Hepatocyte (in vitro differentiated cells): ENCODE measurements around the gene ARF5. TPM values are rescaled to one million over a fixed set of nuclear protein-coding genes. Genes with fewer than 3 reads are reported as not detected.

Experiments used
- DNase-seq: peaks from one replicate; pipeline ENCODE4 v3.0.0-alpha.2; 2016; ENCODE audit warnings: low spot score
- H2AFZ ChIP-seq: fragments of 200-600 bp; sonication (generic); 2 replicates; pipeline ENCODE4 v1.6.0; 2016; ENCODE audit warnings: antibody characterized with exemption, mild to moderate bottlenecking
- H3K27ac ChIP-seq: fragments of 200-600 bp; sonication (generic); 2 replicates; pipeline ENCODE4 v1.5.1; 2016; ENCODE audit warnings: mild to moderate bottlenecking
- H3K27me3 ChIP-seq: fragments of 200-600 bp; sonication (generic); 2 replicates; pipeline ENCODE4 v1.6.1; 2016
- H3K36me3 ChIP-seq: fragments of 200-600 bp; sonication (generic); replicated peaks from 2 replicates; pipeline ENCODE4 v1.5.1; 2016; ENCODE audit warnings: low read depth; ENCODE audit not compliant: insufficient read depth
- H3K4me1 ChIP-seq: fragments of 200-600 bp; sonication (generic); 2 replicates; pipeline ENCODE4 v1.5.1; 2016; ENCODE audit warnings: mild to moderate bottlenecking, moderate library complexity; ENCODE audit not compliant: insufficient read depth
- H3K4me2 ChIP-seq: fragments of 200-600 bp; sonication (generic); 2 replicates; pipeline ENCODE4 v1.6.0; 2016
- H3K4me3 ChIP-seq: fragments of 200-600 bp; sonication (generic); 2 replicates; pipeline ENCODE4 v1.5.1; 2016; ENCODE audit warnings: mild to moderate bottlenecking
- H3K79me2 ChIP-seq: fragments of 200-600 bp; sonication (generic); 2 replicates; pipeline ENCODE4 v1.6.0; 2017; ENCODE audit warnings: mild to moderate bottlenecking
- H3K9me2 ChIP-seq: fragments of 200-600 bp; sonication (generic); replicated peaks from 2 replicates; pipeline ENCODE4 v1.6.0; 2017; ENCODE audit warnings: mild to moderate bottlenecking; ENCODE audit not compliant: insufficient read depth
- H3K9me3 ChIP-seq: fragments of 200-600 bp; sonication (generic); 2 replicates; pipeline ENCODE4 v1.5.1; 2016; ENCODE audit warnings: low read depth, mild to moderate bottlenecking
- H4K20me1 ChIP-seq: fragments of 200-600 bp; sonication (generic); 2 replicates; pipeline ENCODE4 v1.6.0; 2016; ENCODE audit warnings: mild to moderate bottlenecking; ENCODE audit not compliant: insufficient read depth, poor library complexity, severe bottlenecking
- EZH2 ChIP-seq: fragments of 200-600 bp; sonication (generic); IDR thresholded peaks from 2 replicates; pipeline ENCODE4 v1.6.1; 2016; ENCODE audit warnings: antibody characterized with exemption, mild to moderate bottlenecking, borderline replicate concordance
- EZH2phosphoT487 ChIP-seq: fragments of 200-600 bp; sonication (generic); IDR thresholded peaks from one replicate; pipeline ENCODE4 v1.6.1; 2018; ENCODE audit warnings: antibody characterized with exemption, mild to moderate bottlenecking, low read depth, moderate library complexity; ENCODE audit not compliant: unreplicated experiment, severe bottlenecking
- WGBS: methylation state at CpG from one replicate; pipeline ENCODE4 v1.1.6; 2016; ENCODE audit warnings: low lambda C conversion rate; ENCODE audit errors: missing lambda C conversion rate; 5-methylcytosine and 5-hydroxymethylcytosine counted together
- polyA plus RNA-seq: library from polyadenylated mRNA; unstranded; fragments of >200 nt; fragmentation: Nextera tagmentation; extraction: Ambion mirVana; gene quantifications from 2 replicates; pipeline ENCODE4 v1.2.1, GENCODE V29; 2016
- total RNA-seq: library from RNA; depleted of rRNA; stranded (reverse); fragments of >200 nt; gene quantifications from 2 replicates; pipeline ENCODE4 v1.2.3, GENCODE V29; 2014
- TF ChIP-seq, protein P1 (sequence below): fragments of 200-600 bp; sonication (generic); IDR thresholded peaks from 2 replicates; pipeline ENCODE4 v1.5.1; 2016; ENCODE audit warnings: antibody characterized with exemption, mild to moderate bottlenecking; ENCODE audit not compliant: poor library complexity

The ARF5 gene
- total and polyA plus RNA-seq, 2 experiments from 2014 or later: 237 to 243 TPM

DNA sequence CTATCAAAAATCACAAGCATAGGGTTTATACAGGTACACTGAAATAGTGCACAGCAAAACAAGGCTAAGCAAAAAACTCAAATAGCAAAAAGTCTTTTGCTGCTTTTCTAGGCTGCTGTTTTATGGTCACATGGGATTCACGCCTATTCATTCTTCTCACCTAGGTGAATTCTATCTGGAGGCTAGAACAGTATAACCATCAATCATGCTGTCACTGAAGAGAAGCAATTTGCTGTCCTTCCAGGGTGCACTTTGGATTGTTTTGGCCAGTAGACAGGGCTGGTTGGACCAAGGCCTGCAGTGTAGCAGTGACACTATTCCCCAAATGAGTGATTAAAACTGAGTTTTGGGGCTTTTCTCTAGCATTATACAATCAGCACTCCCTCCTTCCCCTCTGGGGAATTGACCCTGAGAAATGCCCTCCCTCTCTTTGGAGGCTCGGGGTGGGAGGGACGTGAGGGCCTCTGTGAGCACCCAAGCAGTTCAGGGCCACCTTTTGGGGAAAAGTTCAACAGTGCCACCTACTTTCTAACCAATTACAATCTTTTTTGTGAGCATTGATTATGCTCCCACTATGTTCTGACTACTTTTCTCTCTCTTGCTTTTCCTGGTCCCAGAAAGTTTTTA lies 47.6 kb downstream of the ARF5 start:
- TF ChIP-seq EZH2: no peak
- TF ChIP-seq, protein P1, sequence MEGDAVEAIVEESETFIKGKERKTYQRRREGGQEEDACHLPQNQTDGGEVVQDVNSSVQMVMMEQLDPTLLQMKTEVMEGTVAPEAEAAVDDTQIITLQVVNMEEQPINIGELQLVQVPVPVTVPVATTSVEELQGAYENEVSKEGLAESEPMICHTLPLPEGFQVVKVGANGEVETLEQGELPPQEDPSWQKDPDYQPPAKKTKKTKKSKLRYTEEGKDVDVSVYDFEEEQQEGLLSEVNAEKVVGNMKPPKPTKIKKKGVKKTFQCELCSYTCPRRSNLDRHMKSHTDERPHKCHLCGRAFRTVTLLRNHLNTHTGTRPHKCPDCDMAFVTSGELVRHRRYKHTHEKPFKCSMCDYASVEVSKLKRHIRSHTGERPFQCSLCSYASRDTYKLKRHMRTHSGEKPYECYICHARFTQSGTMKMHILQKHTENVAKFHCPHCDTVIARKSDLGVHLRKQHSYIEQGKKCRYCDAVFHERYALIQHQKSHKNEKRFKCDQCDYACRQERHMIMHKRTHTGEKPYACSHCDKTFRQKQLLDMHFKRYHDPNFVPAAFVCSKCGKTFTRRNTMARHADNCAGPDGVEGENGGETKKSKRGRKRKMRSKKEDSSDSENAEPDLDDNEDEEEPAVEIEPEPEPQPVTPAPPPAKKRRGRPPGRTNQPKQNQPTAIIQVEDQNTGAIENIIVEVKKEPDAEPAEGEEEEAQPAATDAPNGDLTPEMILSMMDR: no peak
- TF ChIP-seq EZH2phosphoT487: no peak
- Histone ChIP-seq H3K27ac (no peak overlapping the region), H3K4me1 (no peaks in the 10 kb centered on the region), H3K79me2 (no peaks in the 10 kb centered on the region), H2AFZ (no peak overlapping the region), H3K27me3 (no peaks in the 10 kb centered on the region), H4K20me1 (no peaks in the 10 kb centered on the region), H3K36me3 (no peaks in the 10 kb centered on the region), H3K4me3 (no peak overlapping the region), H3K9me3 (no peaks in the 10 kb centered on the region), H3K4me2 (no peak overlapping the region), H3K9me2 (no peaks in the 10 kb centered on the region)
- WGBS: 63% methylated on average over 3 of the region's 3 CpGs
- DNase-seq: no peak

DNA sequence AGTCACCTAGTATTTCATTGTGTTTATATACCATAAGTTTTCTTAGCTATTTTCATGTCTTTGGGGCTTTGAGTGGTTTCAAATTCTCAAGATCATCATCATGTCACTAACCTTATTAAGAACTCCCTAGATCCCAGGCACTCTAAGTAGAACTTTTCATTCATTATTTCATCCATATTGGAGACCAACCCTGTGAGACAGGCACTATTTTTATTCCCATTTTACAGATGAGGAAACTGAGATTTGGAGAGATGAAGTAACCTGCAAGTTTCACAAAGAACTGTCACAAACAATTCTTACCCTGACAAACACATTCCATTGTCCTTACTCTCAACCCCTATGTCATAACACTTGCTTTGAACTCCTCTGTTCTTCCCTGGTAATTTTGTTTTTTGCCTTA lies 50.0 kb downstream of the ARF5 start:
- Histone ChIP-seq H4K20me1 (no peaks in the 10 kb centered on the region), H3K36me3 (no peaks in the 10 kb centered on the region), H3K4me1 (no peaks in the 10 kb centered on the region), H3K4me2 (no peak overlapping the region), H3K27me3 (no peaks in the 10 kb centered on the region), H3K9me3 (no peaks in the 10 kb centered on the region), H3K27ac (no peak overlapping the region), H2AFZ (no peak overlapping the region), H3K79me2 (no peaks in the 10 kb centered on the region), H3K4me3 (no peak overlapping the region), H3K9me2 (no peaks in the 10 kb centered on the region)
- no peak for DNase-seq
- TF ChIP-seq EZH2phosphoT487 (no peak), EZH2 (no peak)
- TF ChIP-seq, protein P1: no peak

Other genes with a start within 250 kb of the ARF5 start
- gene ZNF800, start 195.7 kb upstream of the ARF5 start, total RNA-seq: 31.3 and 41.5 TPM in 2 replicates
- gene ZNF800, start 195.7 kb upstream of the ARF5 start, polyA plus RNA-seq: 12.1 and 14.3 TPM in 2 replicates
- gene GCC1, start 2.8 kb upstream of the ARF5 start, total RNA-seq: 15.4 TPM in 2 replicates
- gene GCC1, start 2.8 kb upstream of the ARF5 start, polyA plus RNA-seq: 12.3 and 13.0 TPM in 2 replicates
- 0.96 and 1.7 TPM in 2 replicates for gene FSCN3, start 5.3 kb downstream of the ARF5 start, total RNA-seq
- not detected in 2 replicates for gene FSCN3, start 5.3 kb downstream of the ARF5 start, polyA plus RNA-seq
- gene PAX4, start 29.7 kb downstream of the ARF5 start, total RNA-seq: 0.24 and 0.30 TPM in 2 replicates
- 0.65 and 0.66 TPM in 2 replicates for gene PAX4, start 29.7 kb downstream of the ARF5 start, polyA plus RNA-seq
- gene SND1, start 63.8 kb downstream of the ARF5 start, total RNA-seq: 200 and 205 TPM in 2 replicates
- gene SND1, start 63.8 kb downstream of the ARF5 start, polyA plus RNA-seq: 130 and 141 TPM in 2 replicates